Measurements from ENCODE around the gene SUSD4.
"Not testable (repeated sequence)": the region's sequence is repeated elsewhere in the genome, so short reads cannot be mapped to it uniquely, and the experiment has no call there.

SUSD4 gene

GRCh38 chr1:223257856-223258550 is 106.0 kb downstream of the SUSD4 start:
- Histone ChIP-seq H3K4me1 (ENCODE audit: insufficient read depth, low read length, poor library complexity, severe bottlenecking) (no peaks in the 10 kb centered on the region), H3K36me3 (ENCODE audit: insufficient read depth, low read length) (no peaks in the 10 kb centered on the region), H3F3A (ENCODE audit: low read depth) (no peaks in the 10 kb centered on the region), H4K20me1 (ENCODE audit: insufficient read depth, low read length, poor library complexity, severe bottlenecking) (no peaks in the 10 kb centered on the region), H3K9me3 (ENCODE audit: insufficient read depth, low read depth, low read length) (no peaks in the 10 kb centered on the region), H3K4me3 (ENCODE audit: low read length, poor library complexity, severe bottlenecking) (no peak overlapping the region), H3K9ac (ENCODE audit: low read depth, low read length, poor library complexity, severe bottlenecking) (no peak overlapping the region), H3K27me3 (ENCODE audit: insufficient read depth, low read length, poor library complexity, severe bottlenecking) (no peaks in the 10 kb centered on the region), H3K79me2 (ENCODE audit: insufficient read depth, low read length) (no peaks in the 10 kb centered on the region), H3K4me2 (ENCODE audit: low read depth, low read length, poor library complexity, severe bottlenecking) (no peak overlapping the region), H3K9me2 (replicated peaks; ENCODE audit: low read depth, low read length) (no peaks in the 10 kb centered on the region), H2AFZ (ENCODE audit: low read length) (no peak overlapping the region)
- TF ChIP-seq, protein P1, sequence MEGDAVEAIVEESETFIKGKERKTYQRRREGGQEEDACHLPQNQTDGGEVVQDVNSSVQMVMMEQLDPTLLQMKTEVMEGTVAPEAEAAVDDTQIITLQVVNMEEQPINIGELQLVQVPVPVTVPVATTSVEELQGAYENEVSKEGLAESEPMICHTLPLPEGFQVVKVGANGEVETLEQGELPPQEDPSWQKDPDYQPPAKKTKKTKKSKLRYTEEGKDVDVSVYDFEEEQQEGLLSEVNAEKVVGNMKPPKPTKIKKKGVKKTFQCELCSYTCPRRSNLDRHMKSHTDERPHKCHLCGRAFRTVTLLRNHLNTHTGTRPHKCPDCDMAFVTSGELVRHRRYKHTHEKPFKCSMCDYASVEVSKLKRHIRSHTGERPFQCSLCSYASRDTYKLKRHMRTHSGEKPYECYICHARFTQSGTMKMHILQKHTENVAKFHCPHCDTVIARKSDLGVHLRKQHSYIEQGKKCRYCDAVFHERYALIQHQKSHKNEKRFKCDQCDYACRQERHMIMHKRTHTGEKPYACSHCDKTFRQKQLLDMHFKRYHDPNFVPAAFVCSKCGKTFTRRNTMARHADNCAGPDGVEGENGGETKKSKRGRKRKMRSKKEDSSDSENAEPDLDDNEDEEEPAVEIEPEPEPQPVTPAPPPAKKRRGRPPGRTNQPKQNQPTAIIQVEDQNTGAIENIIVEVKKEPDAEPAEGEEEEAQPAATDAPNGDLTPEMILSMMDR (conservative IDR thresholded peaks at IDR 0.05; ENCODE audit: low read length), result no peak
- TF ChIP-seq EZH2phosphoT487 (IDR thresholded peaks at IDR 0.05; ENCODE audit: borderline replicate concordance), result no peak

GRCh38 chr1:223256034-223256433 is 107.9 kb downstream of the SUSD4 start:
- H3K79me2 ChIP-seq (ENCODE audit: insufficient read depth, low read length), result no peaks in the 10 kb centered on the region
- H3K9me3 ChIP-seq (ENCODE audit: insufficient read depth, low read depth, low read length), result no peaks in the 10 kb centered on the region
- no peak overlapping the region for H2AFZ ChIP-seq (ENCODE audit: low read length)
- H3K27me3 ChIP-seq (ENCODE audit: insufficient read depth, low read length, poor library complexity, severe bottlenecking), result no peaks in the 10 kb centered on the region
- H3K9me2 ChIP-seq (replicated peaks; ENCODE audit: low read depth, low read length), result no peaks in the 10 kb centered on the region
- no peak overlapping the region for H3K4me3 ChIP-seq (ENCODE audit: low read length, poor library complexity, severe bottlenecking)
- H4K20me1 ChIP-seq (ENCODE audit: insufficient read depth, low read length, poor library complexity, severe bottlenecking), result no peaks in the 10 kb centered on the region
- no peak overlapping the region for H3K9ac ChIP-seq (ENCODE audit: low read depth, low read length, poor library complexity, severe bottlenecking)
- H3K4me1 ChIP-seq (ENCODE audit: insufficient read depth, low read length, poor library complexity, severe bottlenecking), result no peaks in the 10 kb centered on the region
- no peak overlapping the region for H3K4me2 ChIP-seq (ENCODE audit: low read depth, low read length, poor library complexity, severe bottlenecking)
- no peaks in the 10 kb centered on the region for H3K36me3 ChIP-seq (ENCODE audit: insufficient read depth, low read length)
- no peaks in the 10 kb centered on the region for H3F3A ChIP-seq (ENCODE audit: low read depth)
- no peak for TF ChIP-seq EZH2phosphoT487 (IDR thresholded peaks at IDR 0.05; ENCODE audit: borderline replicate concordance)
- TF ChIP-seq, protein P1 (conservative IDR thresholded peaks at IDR 0.05; ENCODE audit: low read length), result no peak

DNA sequence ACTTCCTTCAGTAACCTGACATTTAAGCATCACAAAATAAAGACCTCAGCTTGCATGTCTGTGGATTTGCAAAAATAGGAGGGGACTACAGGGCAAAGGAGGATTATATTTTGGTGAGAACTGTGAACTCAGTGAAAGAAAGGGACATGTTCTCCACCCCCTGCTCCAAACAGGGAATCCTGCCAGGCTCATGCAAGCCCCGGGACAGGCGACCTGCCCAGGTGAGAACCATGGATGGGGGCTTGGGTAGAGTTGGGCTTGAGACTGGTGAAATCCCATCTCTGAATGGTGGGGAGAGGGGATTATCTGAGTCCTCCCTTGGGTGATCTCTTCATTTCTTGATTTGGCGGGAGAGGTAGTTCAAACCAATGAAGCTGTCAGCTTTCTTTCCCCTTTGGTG is 110.1 kb downstream of the SUSD4 start:
- Histone ChIP-seq H3K4me1 (ENCODE audit: insufficient read depth, low read length, poor library complexity, severe bottlenecking) (no peaks in the 10 kb centered on the region), H3F3A (ENCODE audit: low read depth) (no peaks in the 10 kb centered on the region), H3K9ac (ENCODE audit: low read depth, low read length, poor library complexity, severe bottlenecking) (no peak overlapping the region), H3K9me3 (ENCODE audit: insufficient read depth, low read depth, low read length) (no peaks in the 10 kb centered on the region), H3K36me3 (ENCODE audit: insufficient read depth, low read length) (no peaks in the 10 kb centered on the region), H3K27me3 (ENCODE audit: insufficient read depth, low read length, poor library complexity, severe bottlenecking) (no peaks in the 10 kb centered on the region), H3K4me3 (ENCODE audit: low read length, poor library complexity, severe bottlenecking) (no peak overlapping the region), H2AFZ (ENCODE audit: low read length) (no peak overlapping the region), H3K79me2 (ENCODE audit: insufficient read depth, low read length) (no peaks in the 10 kb centered on the region), H4K20me1 (ENCODE audit: insufficient read depth, low read length, poor library complexity, severe bottlenecking) (no peaks in the 10 kb centered on the region), H3K4me2 (ENCODE audit: low read depth, low read length, poor library complexity, severe bottlenecking) (no peak overlapping the region), H3K9me2 (replicated peaks; ENCODE audit: low read depth, low read length) (no peaks in the 10 kb centered on the region)
- TF ChIP-seq EZH2phosphoT487 (IDR thresholded peaks at IDR 0.05; ENCODE audit: borderline replicate concordance), result no peak
- TF ChIP-seq, protein P1 (conservative IDR thresholded peaks at IDR 0.05; ENCODE audit: low read length), result no peak

DNA sequence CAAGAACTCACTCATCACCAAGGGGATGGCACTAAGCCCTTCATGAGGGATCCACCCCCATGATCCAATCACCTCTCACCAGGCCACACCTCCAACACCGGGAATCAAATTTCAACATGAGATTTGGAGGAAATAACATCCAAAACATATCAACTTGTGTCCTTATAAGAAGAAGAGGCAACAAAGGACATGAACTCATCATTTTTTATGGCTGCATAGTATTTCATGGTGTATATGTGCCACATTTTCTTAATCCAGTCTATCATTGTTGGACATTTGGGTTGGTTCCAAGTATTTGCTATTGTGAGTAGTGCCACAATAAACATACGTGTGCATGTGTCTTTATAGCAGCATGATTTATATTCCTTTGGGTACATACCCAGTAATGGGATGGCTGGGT is 112.6 kb downstream of the SUSD4 start:
- H3K9me2 ChIP-seq (replicated peaks; ENCODE audit: low read depth, low read length); H3K9ac ChIP-seq (ENCODE audit: low read depth, low read length, poor library complexity, severe bottlenecking); H3K79me2 ChIP-seq (ENCODE audit: insufficient read depth, low read length); H3K9me3 ChIP-seq (ENCODE audit: insufficient read depth, low read depth, low read length); H4K20me1 ChIP-seq (ENCODE audit: insufficient read depth, low read length, poor library complexity, severe bottlenecking); H2AFZ ChIP-seq (ENCODE audit: low read length); H3K36me3 ChIP-seq (ENCODE audit: insufficient read depth, low read length); H3K27me3 ChIP-seq (ENCODE audit: insufficient read depth, low read length, poor library complexity, severe bottlenecking); H3K4me3 ChIP-seq (ENCODE audit: low read length, poor library complexity, severe bottlenecking); H3F3A ChIP-seq (ENCODE audit: low read depth); H3K4me2 ChIP-seq (ENCODE audit: low read depth, low read length, poor library complexity, severe bottlenecking); H3K4me1 ChIP-seq (ENCODE audit: insufficient read depth, low read length, poor library complexity, severe bottlenecking): not testable (repeated sequence)
